Dedifferentiated amniotic fluid mesenchymal stem cell (primary cell): Measurements from ENCODE around the gene CYP46A1.
"Not testable (repeated sequence)": the region's sequence is repeated elsewhere in the genome, so short reads cannot be mapped to it uniquely, and the experiment has no call there.

ENCODE experiments used
- DNase-seq: peaks from one replicate; pipeline ENCODE4 v3.0.0-alpha.2; 2016; ENCODE audit errors: extremely low spot score

The CYP46A1 gene

GRCh38 chr14:99683619-99684409 lies at the start of gene CYP46A1:
CYP46A1 (plus strand) TSS chr14:99684298; CDS start chr14:99684418, 120 bp downstream.
- peak; percentile 99 for DNase-seq

GRCh38 chr14:99634443-99634842 lies 49.7 kb upstream of the CYP46A1 start:
- DNase-seq = no peak

- DNase-seq = no peak
Observed at GRCh38 chr14:99635116-99635515, 49.0 kb upstream of the CYP46A1 start.

- DNase-seq = no peak
Observed at GRCh38 chr14:99636487-99636886, 47.6 kb upstream of the CYP46A1 start.

- no peak for DNase-seq
Observed at GRCh38 chr14:99637624-99638023, 46.5 kb upstream of the CYP46A1 start.

- not testable (repeated sequence) for DNase-seq
Observed at GRCh38 chr14:99642771-99643170, 41.3 kb upstream of the CYP46A1 start.

GRCh38 chr14:99643343-99643742 lies 40.8 kb upstream of the CYP46A1 start:
- no peak for DNase-seq

GRCh38 chr14:99644035-99644587 lies 40.0 kb upstream of the CYP46A1 start:
- DNase-seq = no peak

- no peak for DNase-seq
Observed at GRCh38 chr14:99644723-99645544, 39.2 kb upstream of the CYP46A1 start, which contains the start of gene HHIPL1. HHIPL1 (plus strand) TSS chr14:99645129; CDS start chr14:99645208, 79 bp downstream.

GRCh38 chr14:99645545-99646505 lies 38.3 kb upstream of the CYP46A1 start:
- no peak for DNase-seq

- no peak for DNase-seq
Observed at GRCh38 chr14:99647411-99647810, 36.7 kb upstream of the CYP46A1 start.

GRCh38 chr14:99648027-99648784 lies 35.9 kb upstream of the CYP46A1 start:
- DNase-seq = no peak

GRCh38 chr14:99649219-99649618 lies 34.9 kb upstream of the CYP46A1 start:
- DNase-seq = no peak

GRCh38 chr14:99649643-99650042 lies 34.5 kb upstream of the CYP46A1 start:
- DNase-seq = no peak

- DNase-seq = no peak
Observed at GRCh38 chr14:99650189-99650588, 33.9 kb upstream of the CYP46A1 start.

- no peak for DNase-seq
Observed at GRCh38 chr14:99651953-99652746, 31.9 kb upstream of the CYP46A1 start.

- peak; percentile 49 for DNase-seq
Observed at GRCh38 chr14:99654235-99654985, 29.7 kb upstream of the CYP46A1 start.

GRCh38 chr14:99655521-99655920 lies 28.6 kb upstream of the CYP46A1 start:
- DNase-seq = no peak

GRCh38 chr14:99656171-99656570 lies 27.9 kb upstream of the CYP46A1 start:
- DNase-seq = no peak
